GM12874 (cell line): ENCODE data around the gene TRHDE.

Experiments used
- CTCF ChIP-seq: IDR thresholded peaks from 2 replicates; pipeline ENCODE4 v1.5.1; 2011; ENCODE audit warnings: low read depth, mild to moderate bottlenecking, control low read depth, low read length, moderate library complexity; ENCODE audit not compliant: insufficient read depth

Gene TRHDE

GRCh38 chr12:72523754-72524153 is 251.6 kb downstream of the TRHDE start:
- TF ChIP-seq CTCF = no peak

- no peak for TF ChIP-seq CTCF
Observed at GRCh38 chr12:72535212-72535990, 263.2 kb downstream of the TRHDE start.

DNA sequence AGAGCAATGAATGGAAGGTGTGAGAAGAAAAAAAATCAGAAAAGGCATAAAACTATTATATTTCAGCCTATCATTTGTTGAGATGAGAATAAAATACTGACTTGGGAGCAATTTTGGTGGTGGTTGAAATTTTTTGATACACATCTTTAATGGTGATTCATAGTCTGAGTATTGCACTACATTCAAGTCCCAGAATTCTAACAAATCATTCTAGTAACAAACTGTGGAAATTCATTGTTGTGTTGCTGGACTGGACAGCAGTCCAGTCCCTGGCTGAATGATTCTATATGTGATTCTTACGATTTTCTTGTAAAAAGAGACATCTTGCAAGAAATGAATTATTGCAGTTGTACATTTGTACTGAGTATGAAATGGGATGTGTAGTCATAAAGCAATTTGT is 268.6 kb downstream of the TRHDE start:
- no peak for TF ChIP-seq CTCF

- no peak for TF ChIP-seq CTCF
Observed at GRCh38 chr12:72543777-72544467, 271.8 kb downstream of the TRHDE start.

- TF ChIP-seq CTCF = no peak
Observed at GRCh38 chr12:72546106-72546505, 273.9 kb downstream of the TRHDE start.

- TF ChIP-seq CTCF = no peak
Observed at GRCh38 chr12:72547573-72547972, 275.4 kb downstream of the TRHDE start.

DNA sequence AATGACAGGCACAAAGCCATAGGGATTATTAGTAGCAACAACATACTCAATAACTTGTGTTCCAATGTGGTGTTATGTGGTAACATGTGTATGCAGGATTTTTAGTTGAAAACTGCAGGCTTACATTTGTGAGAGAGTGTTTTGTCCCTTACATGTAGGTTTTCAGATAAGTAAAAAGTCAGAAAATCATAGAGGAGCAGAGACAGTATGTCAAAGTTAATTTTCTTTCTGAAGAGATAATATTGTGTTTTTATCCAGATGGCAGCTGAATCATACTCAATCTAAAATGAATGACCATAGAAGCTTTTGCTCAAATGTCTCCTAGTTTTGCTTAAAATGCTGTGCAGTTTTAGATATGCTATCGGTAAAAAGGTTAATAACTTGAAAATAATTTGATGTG is 277.0 kb downstream of the TRHDE start:
- no peak for TF ChIP-seq CTCF
